Naive thymus-derived CD4-positive, alpha-beta T cell (primary cell): Measurements from ENCODE around the gene ISOC2. TPM values are rescaled to one million over a fixed set of nuclear protein-coding genes. Genes with fewer than 3 reads are reported as not detected.

Source experiments
- ATAC-seq: fragments of 150-1000 bp; cut with Tn5 transposase; 2 replicates; pipeline ENCODE4 v1.10.0; 2021; ENCODE audit warnings: mild to moderate bottlenecking, moderate library complexity
- CTCF ChIA-PET: fragments of 350-600 bp; sonication (Branson Sonifier 250); formaldehyde crosslinking; loops from one replicate; lab custom pipeline; 2021; ENCODE audit warnings: antibody characterized with exemption; lab: Charles Lee
- POLR2A ChIA-PET: fragments of 350-600 bp; sonication (Branson Sonifier 250); formaldehyde crosslinking; loops from one replicate; lab custom pipeline; 2021; ENCODE audit warnings: antibody characterized with exemption, inconsistent platforms; lab: Charles Lee
- DNase-seq, 9 donors: peaks; one replicate each; pipeline versions ENCODE4 v3.0.0 to v3.0.0-alpha.2; 2020 to 2022; ENCODE audit warnings: mixed read lengths in 1 of 9
- H3K27ac ChIP-seq: one replicate; pipeline ENCODE4 v1.7.0; 2013; ENCODE audit warnings: mild to moderate bottlenecking, low read depth, low read length, moderate library complexity
- H3K27me3 ChIP-seq, 2 donors: one replicate each; pipeline ENCODE4 v1.7.0; 2013; ENCODE audit warnings: low read length in 2 of 2, mild to moderate bottlenecking in 2 of 2, moderate library complexity in 2 of 2; ENCODE audit not compliant: control insufficient read depth in 2 of 2, insufficient read depth in 2 of 2
- H3K36me3 ChIP-seq, 3 experiments: 1 replicate in 2 of 3; 2 replicates in 1 of 3; pipeline ENCODE4 v1.7.0; 2013; ENCODE audit warnings: low read length in 3 of 3, mild to moderate bottlenecking in 3 of 3, moderate library complexity in 1 of 3; ENCODE audit not compliant: insufficient read depth in 3 of 3, control insufficient read depth in 2 of 3
- H3K4me1 ChIP-seq, 2 donors: one replicate each; pipeline ENCODE4 v1.7.0; 2013; ENCODE audit warnings: low read length in 2 of 2, mild to moderate bottlenecking in 2 of 2, moderate library complexity in 1 of 2; ENCODE audit not compliant: control insufficient read depth in 2 of 2, insufficient read depth in 2 of 2
- H3K4me3 ChIP-seq: 2 replicates; pipeline ENCODE4 v1.7.0; 2013; ENCODE audit warnings: mild to moderate bottlenecking, low read length
- H3K9me3 ChIP-seq, 3 experiments: 1 replicate in 2 of 3; 2 replicates in 1 of 3; pipeline ENCODE4 v1.7.0; 2013; ENCODE audit warnings: low read length in 3 of 3; ENCODE audit not compliant: control insufficient read depth in 2 of 3
- H3K27ac Mint-ChIP-seq, 9 donors: one replicate each; pipeline ENCODE4 v1.8.0; 2020 to 2022; ENCODE audit warnings: mixed read lengths in 9 of 9, mild to moderate bottlenecking in 8 of 9, moderate library complexity in 5 of 9, inconsistent platforms in 2 of 9
- H3K27me3 Mint-ChIP-seq, 5 donors: one replicate each; pipeline ENCODE4 v1.8.0; 2021 to 2022; ENCODE audit warnings: mixed read lengths in 5 of 5, mild to moderate bottlenecking in 1 of 5
- H3K36me3 Mint-ChIP-seq, 5 donors: one replicate each; pipeline ENCODE4 v1.8.0; 2020 to 2022; ENCODE audit warnings: mixed read lengths in 5 of 5, mild to moderate bottlenecking in 3 of 5, inconsistent platforms in 1 of 5
- H3K4me1 Mint-ChIP-seq, 7 donors: one replicate each; pipeline ENCODE4 v1.8.0; 2020 to 2022; ENCODE audit warnings: mixed read lengths in 7 of 7, mild to moderate bottlenecking in 3 of 7, inconsistent platforms in 1 of 7
- H3K4me3 Mint-ChIP-seq, 10 donors: one replicate each; pipeline ENCODE4 v1.8.0; 2020 to 2022; ENCODE audit warnings: mild to moderate bottlenecking in 10 of 10, mixed read lengths in 10 of 10, moderate library complexity in 6 of 10, inconsistent platforms in 2 of 10
- H3K9me3 Mint-ChIP-seq, 11 donors: one replicate each; pipeline ENCODE4 v1.8.0; 2020 to 2022; ENCODE audit warnings: mixed read lengths in 11 of 11, mild to moderate bottlenecking in 4 of 11, inconsistent platforms in 1 of 11, moderate library complexity in 1 of 11
- intact Hi-C, 2 donors: fragments of 100-400 bp; cut with micrococcal nuclease; formaldehyde crosslinking; loops; one replicate each; pipeline ENCODE4 v1.15.1; 2023
- polyA plus RNA-seq, 2 donors: library from polyadenylated mRNA; unstranded; fragments of 300-500 nt; fragmentation: Illumina TruSeq; gene quantifications; one replicate each; pipeline ENCODE4 v1.2.3, GENCODE V29; 2021
- total RNA-seq, 6 experiments: library from RNA in 5 of 6; stranded (reverse) in 5 of 6; gene quantifications; 1 replicate in 5 of 6; 2 replicates in 1 of 6; pipeline ENCODE4 v1.2.3 and lab custom pipeline; 2021 to 2026

ISOC2 gene
- total and polyA plus RNA-seq, 7 experiments from 2014 or later, result 5.1 to 31.2 (median 11.4) TPM

- ChIA-PET CTCF (no interaction called here), POLR2A (no interaction called here)
- H3K4me3 Mint-ChIP-seq, result peak overlapping the region in 3 of 10 donors; percentile 29 to 59 (median 29)
- H3K27ac Mint-ChIP-seq, result no peak overlapping the region
- H3K27me3 Mint-ChIP-seq, result no peaks in the 10 kb centered on the region
- DNase-seq (no peak), ATAC-seq (no peak)
- Histone ChIP-seq H3K4me3 (no peak overlapping the region), H3K27me3 (no peaks in the 10 kb centered on the region), H3K4me1 (peaks cover 12 to 15% of the 10 kb centered on the region in 2 donors), H3K9me3 (no peaks in the 10 kb centered on the region), H3K27ac (no peak overlapping the region), H3K36me3 (peaks cover 0 to 21% (median 0%) of the 10 kb centered on the region in 3 experiments)
- intact Hi-C loops, result no loop called here
- H3K36me3 Mint-ChIP-seq, result peaks cover 0 to 8% (median 1%) of the 10 kb centered on the region in 5 donors
- peaks cover 0 to 2% (median 0%) of the 10 kb centered on the region in 11 donors for H3K9me3 Mint-ChIP-seq
- H3K4me1 Mint-ChIP-seq, result peaks cover 14 to 39% (median 23%) of the 10 kb centered on the region in 7 donors
These were observed 21.7 kb upstream of the ISOC2 start for GRCh38 chr19:55482967-55483705.

- peaks cover 20 to 46% (median 28%) of the 10 kb centered on the region in 7 donors for H3K4me1 Mint-ChIP-seq
- H3K4me1 ChIP-seq, result peaks cover 17 to 22% of the 10 kb centered on the region in 2 donors
- intact Hi-C loops, result no loop called here
- no peak overlapping the region for H3K27ac ChIP-seq
- peaks cover 0 to 2% (median 0%) of the 10 kb centered on the region in 11 donors for H3K9me3 Mint-ChIP-seq
- no peaks in the 10 kb centered on the region for H3K9me3 ChIP-seq
- no peaks in the 10 kb centered on the region for H3K27me3 ChIP-seq
- peaks cover 0 to 21% (median 0%) of the 10 kb centered on the region in 3 experiments for H3K36me3 ChIP-seq
- ChIA-PET POLR2A (no interaction called here), CTCF (no interaction called here)
- no peak overlapping the region for H3K4me3 ChIP-seq
- H3K4me3 Mint-ChIP-seq, result peak overlapping the region in 1 of 10 donors; percentile 59
- no peak overlapping the region for H3K27ac Mint-ChIP-seq
- no peaks in the 10 kb centered on the region for H3K27me3 Mint-ChIP-seq
- DNase-seq, result no peak
- peaks cover 0 to 8% (median 1%) of the 10 kb centered on the region in 5 donors for H3K36me3 Mint-ChIP-seq
- no peak for ATAC-seq
These were observed 20.9 kb upstream of the ISOC2 start for GRCh38 chr19:55482156-55482961.

- Mint-ChIP-seq H3K27ac (no peak overlapping the region), H3K4me1 (peaks cover 20 to 50% (median 32%) of the 10 kb centered on the region in 7 donors), H3K27me3 (no peaks in the 10 kb centered on the region), H3K9me3 (peaks cover 0 to 2% (median 0%) of the 10 kb centered on the region in 11 donors), H3K36me3 (peaks cover 0 to 8% (median 1%) of the 10 kb centered on the region in 5 donors), H3K4me3 (no peak overlapping the region)
- CTCF ChIA-PET, result no interaction called here
- DNase-seq (no peak), ATAC-seq (no peak)
- intact Hi-C loops, result no loop called here
- H3K4me3 ChIP-seq, result no peak overlapping the region
- H3K27ac ChIP-seq, result no peak overlapping the region
- no peaks in the 10 kb centered on the region for H3K27me3 ChIP-seq
- POLR2A ChIA-PET, result no interaction called here
- peaks cover 0 to 21% (median 0%) of the 10 kb centered on the region in 3 experiments for H3K36me3 ChIP-seq
- no peaks in the 10 kb centered on the region for H3K9me3 ChIP-seq
- peaks cover 20 to 23% of the 10 kb centered on the region in 2 donors for H3K4me1 ChIP-seq
These were observed 20.3 kb upstream of the ISOC2 start for GRCh38 chr19:55481794-55482155.

GRCh38 chr19:55481148-55481793, 19.8 kb upstream of the ISOC2 start:
- ATAC-seq, result no peak

GRCh38 chr19:55479451-55480230, 18.2 kb upstream of the ISOC2 start:
- ATAC-seq (no peak), DNase-seq (no peak)
- H3K4me1 Mint-ChIP-seq, result peaks cover 15 to 45% (median 29%) of the 10 kb centered on the region in 7 donors

More at GRCh38 chr19:55481148-55481793, 19.8 kb upstream of the ISOC2 start:
- Mint-ChIP-seq H3K27ac (no peak overlapping the region), H3K4me1 (peaks cover 20 to 50% (median 32%) of the 10 kb centered on the region in 7 donors), H3K9me3 (peaks cover 0 to 2% (median 0%) of the 10 kb centered on the region in 11 donors), H3K27me3 (no peaks in the 10 kb centered on the region), H3K36me3 (peaks cover 0 to 8% (median 1%) of the 10 kb centered on the region in 5 donors), H3K4me3 (no peak overlapping the region)
- no peak overlapping the region for H3K4me3 ChIP-seq
- intact Hi-C loops, result no loop called here
- H3K36me3 ChIP-seq, result peaks cover 0 to 21% (median 0%) of the 10 kb centered on the region in 3 experiments
- ChIA-PET POLR2A (no interaction called here), CTCF (no interaction called here)
- no peaks in the 10 kb centered on the region for H3K9me3 ChIP-seq
- H3K4me1 ChIP-seq, result peaks cover 20 to 23% of the 10 kb centered on the region in 2 donors
- H3K27ac ChIP-seq, result no peak overlapping the region
- no peaks in the 10 kb centered on the region for H3K27me3 ChIP-seq
- no peak for DNase-seq

More at GRCh38 chr19:55479451-55480230, 18.2 kb upstream of the ISOC2 start:
- Histone ChIP-seq H3K27me3 (no peaks in the 10 kb centered on the region), H3K27ac (no peak overlapping the region), H3K4me3 (no peak overlapping the region), H3K9me3 (no peaks in the 10 kb centered on the region), H3K4me1 (peaks cover 25 to 28% of the 10 kb centered on the region in 2 donors), H3K36me3 (peaks cover 0 to 21% (median 0%) of the 10 kb centered on the region in 3 experiments)
- H3K27ac Mint-ChIP-seq, result peak overlapping the region in 6 of 9 donors; percentile 23 to 55 (median 29)
- peaks cover 0 to 8% (median 0%) of the 10 kb centered on the region in 5 donors for H3K36me3 Mint-ChIP-seq
- H3K27me3 Mint-ChIP-seq, result no peaks in the 10 kb centered on the region
- ChIA-PET CTCF (interaction anchor here (0.8 to 1.3 kb wide), 3 partner anchors 12 to 160 kb away, joined by 3 to 4 read pairs (median 3); no protein-coding TSS in a partner anchor), POLR2A (interaction anchor here (0.5 to 0.6 kb wide), 2 partner anchors 145 to 264 kb away, joined by 3 read pairs; no protein-coding TSS in a partner anchor)
- intact Hi-C loops, result loop anchor here (5.0 kb wide), 2 partner anchors 472 to 1017 kb away; partner anchors contain the start of gene LENG9 (in 1 of the 2)
- H3K4me3 Mint-ChIP-seq, result peak overlapping the region in 9 of 10 donors; percentile 3 to 68 (median 43)
- H3K9me3 Mint-ChIP-seq, result peaks cover 0 to 2% (median 0%) of the 10 kb centered on the region in 11 donors
